Right ventricle myocardium inferior (tissue), 1 donor: Measurements from ENCODE around the gene FYN. TPM values are rescaled to one million over a fixed set of nuclear protein-coding genes. Genes with fewer than 3 reads are reported as not detected.
"Not testable (repeated sequence)": the region's sequence is repeated elsewhere in the genome, so short reads cannot be mapped to it uniquely, and the experiment has no call there.

ENCODE experiments used
- ATAC-seq: fragments of 200-7000 bp; cut with Tn5 transposase; one replicate; pipeline ENCODE4 v1.9.1; 2020; ENCODE audit warnings: mild to moderate bottlenecking, moderate library complexity
- DNase-seq: peaks from one replicate; pipeline ENCODE4 v3.0.0; 2021; ENCODE audit errors: missing footprints
- intact Hi-C: fragments of 100-400 bp; cut with DNase I; formaldehyde crosslinking; loops from one replicate; pipeline ENCODE4 v1.11.0; 2022
- total RNA-seq: library from RNA; stranded (reverse); fragmentation: NEBNext Ultra II Directional; extraction: Animal tissue kit (Norgen Biotek cat#: 25700); gene quantifications from one replicate; pipeline ENCODE4 v1.2.1, GENCODE V29; 2021
- donor health status: DM: no; HTN: yes; CAD: no; lungs with severe emphysema.

FYN gene
- total RNA-seq, 1 donor from 2014 or later = 50.4 TPM

GRCh38 chr6:111653979-111654378 is 219.3 kb downstream of the FYN start:
- no peak for DNase-seq
- ATAC-seq = no peak
- intact Hi-C loops = no loop called here

DNA sequence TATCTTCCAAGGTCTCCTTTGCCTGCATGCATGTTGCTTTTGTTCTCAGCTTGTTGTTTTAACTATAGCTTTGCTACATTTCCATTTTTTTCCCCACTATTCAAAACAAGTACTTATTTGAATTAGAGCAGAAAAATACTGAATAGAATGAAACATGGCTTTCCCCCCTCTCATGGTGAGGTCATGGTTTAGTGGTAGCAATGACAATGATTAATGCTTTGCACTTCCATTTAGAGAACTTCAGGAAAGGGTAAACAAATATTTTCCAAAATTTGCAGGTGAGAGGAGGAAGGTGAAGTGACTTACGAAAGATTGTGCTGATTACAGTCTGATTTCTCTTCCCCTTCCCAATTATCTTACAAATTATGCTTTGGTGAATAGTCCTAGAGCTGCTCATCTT is 219.8 kb downstream of the FYN start:
- no peak for ATAC-seq
- intact Hi-C loops = no loop called here
- DNase-seq = no peak

GRCh38 chr6:111652156-111652555 is 221.1 kb downstream of the FYN start:
- intact Hi-C loops = no loop called here
- DNase-seq = no peak
- ATAC-seq = no peak

GRCh38 chr6:111651185-111652034 is 221.8 kb downstream of the FYN start:
- ATAC-seq (no peak), DNase-seq (no peak)
- intact Hi-C loops = no loop called here

- DNase-seq (no peak), ATAC-seq (no peak)
- intact Hi-C loops = no loop called here
Observed at GRCh38 chr6:111650049-111650448, 223.2 kb downstream of the FYN start.

DNA sequence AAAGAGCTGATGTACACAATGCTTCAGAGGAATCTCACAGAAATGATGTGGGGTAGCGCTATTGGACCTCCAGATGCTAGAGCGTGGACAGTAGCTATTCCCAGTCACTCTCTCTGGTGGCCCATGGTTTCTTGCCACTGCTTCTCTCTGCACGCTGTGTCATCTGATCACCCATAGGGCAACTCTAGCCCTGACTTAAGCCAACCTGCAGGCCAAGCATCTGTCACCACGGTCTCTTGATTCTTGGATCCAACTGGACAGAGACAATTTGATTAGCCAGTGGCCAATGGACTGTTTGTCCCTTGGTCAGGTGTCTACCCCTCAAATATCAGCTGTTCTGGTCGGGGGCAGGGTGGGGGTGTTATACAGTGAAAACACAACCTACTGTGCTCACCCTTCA is 225.2 kb downstream of the FYN start:
- intact Hi-C loops = loop anchor here (10.0 kb wide), 1 partner anchor 283 kb away; no protein-coding TSS in a partner anchor
- ATAC-seq (no peak), DNase-seq (no peak)

DNA sequence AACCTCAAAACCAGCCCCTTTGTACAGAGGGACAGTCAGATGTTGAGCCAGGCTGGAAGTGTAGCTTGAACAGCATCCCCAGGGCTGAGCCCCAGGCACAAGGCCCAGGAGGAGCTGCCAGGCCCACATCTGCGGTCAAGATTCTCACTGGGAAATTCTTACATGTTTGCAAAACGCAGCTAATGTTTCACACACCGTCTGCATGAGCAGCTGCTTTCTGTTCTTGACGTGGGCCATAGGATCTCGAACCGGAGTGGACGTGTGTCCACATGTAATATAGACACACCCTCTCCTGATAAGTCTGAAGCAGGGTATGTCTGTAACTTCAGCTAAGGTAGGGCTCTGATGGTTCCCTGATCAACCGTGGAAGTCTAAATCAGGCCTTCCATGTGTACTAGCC is 226.3 kb downstream of the FYN start:
- DNase-seq (peak; percentile 76), ATAC-seq (peak; percentile 82)
- intact Hi-C loops = loop anchor here (10.0 kb wide), 1 partner anchor 282 kb away; no protein-coding TSS in a partner anchor

DNA sequence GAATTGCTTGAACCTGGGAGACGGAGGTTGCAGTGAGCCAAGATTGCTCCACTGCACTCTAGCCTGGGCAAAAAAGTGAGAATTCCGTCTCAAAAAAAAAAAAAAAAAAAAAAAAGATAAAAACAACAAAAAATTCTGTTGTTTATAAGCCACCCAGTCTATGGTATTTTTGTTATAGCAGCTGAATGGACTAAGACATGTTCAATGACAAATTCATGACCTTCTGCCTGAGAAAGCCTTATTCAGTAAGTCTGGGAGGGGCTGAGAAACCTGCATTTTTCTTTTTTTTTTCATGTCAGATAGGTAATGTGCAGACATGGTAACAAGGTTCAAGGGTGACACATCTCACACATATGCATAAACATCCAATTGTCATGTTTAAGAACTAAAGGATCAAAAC is 227.2 kb downstream of the FYN start:
- intact Hi-C loops = loop anchor here (10.0 kb wide), 1 partner anchor 281 kb away; no protein-coding TSS in a partner anchor
- no peak for ATAC-seq
- no peak for DNase-seq

GRCh38 chr6:111644893-111645430 is 228.3 kb downstream of the FYN start:
- ATAC-seq = no peak
- DNase-seq = no peak
- intact Hi-C loops = loop anchor here (5.0 to 10.0 kb wide), 2 partner anchors 38 to 280 kb away; partner anchors contain the start of gene TRAF3IP2

DNA sequence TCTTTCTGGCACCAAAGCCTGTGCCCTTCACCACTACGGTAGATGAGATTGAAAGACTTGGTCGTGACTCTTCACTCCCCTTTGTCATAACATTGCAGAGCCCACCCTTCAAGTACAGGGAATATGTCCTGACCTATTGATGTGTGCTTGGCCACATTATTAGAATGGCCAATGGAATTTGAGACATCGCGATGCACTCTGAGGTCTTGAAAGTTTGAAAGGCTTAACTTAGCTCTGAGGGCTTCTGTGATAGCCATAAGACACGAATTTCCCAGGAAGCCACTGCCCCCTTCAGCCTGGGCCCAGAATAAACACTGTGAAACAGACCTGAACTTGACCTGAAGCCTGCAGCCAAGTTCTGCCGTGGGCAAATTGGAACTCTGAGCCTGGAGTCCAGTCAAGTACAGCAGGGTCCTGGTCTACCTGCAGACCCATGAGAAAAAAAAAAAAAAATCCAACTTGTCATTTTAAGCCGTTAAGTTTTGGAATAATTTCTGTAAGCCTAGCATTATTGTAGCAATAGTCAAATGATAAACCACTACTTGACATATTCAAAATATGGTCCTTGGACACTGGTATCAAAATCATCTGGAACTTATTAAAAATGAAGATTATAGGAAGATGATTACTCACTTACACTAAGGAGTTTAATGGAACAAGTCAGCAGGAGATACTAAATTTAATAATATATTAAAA is 230.6 kb downstream of the FYN start:
- ATAC-seq = peak; percentile 87
- intact Hi-C loops = loop anchor here (1.0 to 10.0 kb wide), 4 partner anchors 35 to 384 kb away; partner anchors contain the start of genes REV3L and TRAF3IP2
- DNase-seq = no peak

- ATAC-seq (no peak), DNase-seq (no peak)
- intact Hi-C loops = no loop called here
Observed at GRCh38 chr6:111639266-111639665, 234.0 kb downstream of the FYN start.

DNA sequence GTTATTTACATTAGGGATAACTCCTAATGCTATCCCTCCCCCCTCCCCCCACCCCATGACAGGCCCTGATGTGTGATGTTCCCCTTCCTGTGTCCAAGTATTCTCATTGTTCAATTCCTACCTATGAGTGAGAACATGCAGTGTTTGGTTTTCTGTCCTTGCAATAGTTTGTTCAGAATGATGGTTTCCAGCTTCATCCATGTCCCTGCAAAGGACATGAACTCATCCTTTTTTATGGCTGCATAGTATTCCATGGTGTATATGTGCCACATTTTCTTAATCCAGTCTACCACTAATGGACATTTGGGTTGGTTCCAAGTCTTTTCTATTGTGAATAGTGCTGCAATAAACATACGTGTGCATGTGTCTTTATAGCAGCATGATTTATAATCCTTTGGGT is 238.3 kb downstream of the FYN start:
- ATAC-seq, DNase-seq, intact Hi-C loops: not testable (repeated sequence)

GRCh38 chr6:111633822-111634221 is 239.4 kb downstream of the FYN start:
- DNase-seq (no peak), ATAC-seq (no peak)
- intact Hi-C loops = no loop called here

DNA sequence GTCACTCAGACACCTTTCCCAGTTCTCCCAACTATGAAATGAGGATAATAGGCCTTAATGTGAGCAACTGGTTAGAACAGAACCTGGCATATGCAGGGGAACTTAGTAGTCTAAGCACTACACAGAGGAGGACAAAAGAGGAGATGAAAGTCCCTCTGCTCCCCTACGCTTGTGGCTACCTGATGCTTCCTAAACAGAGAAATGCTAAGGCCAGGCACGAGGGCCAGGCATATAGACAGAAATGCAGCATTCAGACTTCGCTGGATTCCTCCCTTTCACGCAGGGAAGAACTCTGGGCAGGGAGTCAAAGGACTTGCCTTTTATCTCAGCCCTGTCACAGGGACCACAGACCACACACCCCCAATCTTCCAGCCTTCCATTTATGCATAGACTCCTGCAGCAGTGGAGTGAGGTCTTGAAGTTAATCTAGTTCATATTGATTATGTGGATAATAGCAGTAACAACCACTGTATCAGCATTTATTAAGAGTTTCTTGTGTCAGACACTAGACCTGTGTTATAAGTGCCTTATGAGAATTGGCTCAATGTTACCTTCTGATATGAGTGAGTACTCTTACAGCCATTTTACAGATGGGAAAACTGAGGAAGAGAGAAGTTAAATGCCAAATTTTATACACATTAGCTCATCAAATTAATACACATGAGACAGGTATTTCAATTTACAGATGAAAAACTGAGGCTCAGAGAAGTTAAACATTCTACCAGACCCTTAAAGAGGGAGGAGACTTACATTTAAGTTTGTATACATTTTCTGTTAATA is 240.6 kb downstream of the FYN start:
- ATAC-seq (no peak), DNase-seq (no peak)
- intact Hi-C loops = no loop called here

DNA sequence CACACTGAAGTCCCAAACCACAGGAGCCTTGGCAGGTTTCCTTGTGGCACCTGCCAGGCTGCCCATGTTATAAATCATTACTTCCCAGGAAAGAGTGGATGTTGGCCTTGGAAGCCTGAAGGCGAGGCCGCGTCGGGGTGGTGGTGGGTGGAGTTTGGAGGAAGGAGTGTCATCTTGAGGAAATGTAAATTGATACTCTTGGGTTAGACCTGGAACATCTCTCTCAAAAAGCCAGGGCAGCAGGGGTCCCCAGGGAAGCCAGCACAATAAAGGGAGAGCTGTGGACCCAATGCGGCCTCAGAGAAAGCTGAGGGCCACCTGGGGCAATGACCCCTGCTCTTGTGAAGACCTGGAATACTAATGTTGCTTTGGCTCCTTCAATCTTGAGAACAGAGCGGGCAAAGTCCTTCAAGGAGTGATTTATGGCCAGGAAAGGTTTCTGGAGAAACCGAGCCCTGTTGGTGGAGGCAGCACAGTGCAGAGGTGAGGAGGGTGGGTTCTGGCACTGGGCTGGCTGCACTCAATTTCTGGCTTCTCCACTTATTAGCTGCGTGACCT is 241.3 kb downstream of the FYN start:
- DNase-seq (no peak), ATAC-seq (no peak)
- intact Hi-C loops = no loop called here

GRCh38 chr6:111631018-111631417 is 242.2 kb downstream of the FYN start:
- no peak for DNase-seq
- no peak for ATAC-seq
- intact Hi-C loops = no loop called here

- intact Hi-C loops = loop anchor here (5.0 kb wide), 1 partner anchor 146 kb away; the partner anchor contains the start of gene REV3L
- ATAC-seq (peak; percentile 58), DNase-seq (no peak)
Observed at GRCh38 chr6:111628142-111628850, 245.0 kb downstream of the FYN start.

- DNase-seq (no peak), ATAC-seq (peak; percentile 38)
- intact Hi-C loops = loop anchor here (5.0 kb wide), 1 partner anchor 144 kb away; the partner anchor contains the start of gene REV3L
Observed at GRCh38 chr6:111626441-111626840, 246.8 kb downstream of the FYN start.
